Body of pancreas (tissue), 4 donors: ENCODE results near the gene CELF1. TPM values are rescaled to one million over a fixed set of nuclear protein-coding genes. Genes with fewer than 3 reads are reported as not detected.

Experiments
- ATAC-seq: fragments of 150-250 bp; one replicate; pipeline ENCODE4 v1.9.1; 2016
- DNase-seq, 4 donors: peaks; one replicate each; pipeline ENCODE4 v3.0.0-alpha.2; 2019
- H3K27ac ChIP-seq, 4 donors: fragments of 200-600 bp; sonication (generic); 1 replicate in 3 of 4; 2 replicates in 1 of 4; pipeline versions ENCODE4 v1.5.1 to v1.6.1; 2016 to 2019; ENCODE audit warnings: mild to moderate bottlenecking in 1 of 4, mixed read lengths in 1 of 4, moderate library complexity in 1 of 4
- H3K27me3 ChIP-seq, 2 donors: fragments of 200-600 bp; sonication (generic); one replicate each; pipeline ENCODE4 v1.6.0; 2016; ENCODE audit warnings: mild to moderate bottlenecking in 1 of 2
- H3K36me3 ChIP-seq, 2 donors: fragments of 200-600 bp; sonication (generic); replicated peaks in 1 of 2; 2 replicates each; pipeline ENCODE4 v1.5.1; 2016; ENCODE audit warnings: low read depth in 2 of 2; ENCODE audit not compliant: insufficient read depth in 1 of 2
- H3K4me1 ChIP-seq: fragments of 200-600 bp; sonication (generic); one replicate; pipeline ENCODE4 v1.6.0; 2016
- H3K4me3 ChIP-seq, 2 donors: fragments of 200-600 bp; sonication (generic); 1 replicate in 1 of 2; 2 replicates in 1 of 2; pipeline ENCODE4 v1.5.1; 2016 to 2019
- H3K9me3 ChIP-seq, 3 donors: fragments of 200-600 bp; sonication (generic); 1 replicate in 2 of 3; 2 replicates in 1 of 3; pipeline ENCODE4 v1.5.1; 2016
- CTCF ChIP-seq, 7 experiments: fragments of 450-650 bp in 4 of 7; fragments of 200-600 bp in 3 of 7; sonication (generic) in 3 of 7; IDR thresholded peaks; one replicate each; pipeline ENCODE4 v1.5.1; 2016 to 2019; ENCODE audit warnings: antibody characterized with exemption in 7 of 7
- POLR2A ChIP-seq, 3 donors: fragments of 450-650 bp; IDR thresholded peaks; one replicate each; pipeline ENCODE4 v1.6.1; 2016; ENCODE audit warnings: antibody characterized with exemption in 3 of 3, mild to moderate bottlenecking in 2 of 3
- WGBS, 2 donors: methylation state at CpG; one replicate each; pipeline ENCODE4 v1.1.5; 2017; 5-methylcytosine and 5-hydroxymethylcytosine counted together
- intact Hi-C: fragments of 100-400 bp; cut with DNase I; formaldehyde crosslinking; loops from one replicate; pipeline ENCODE4 v1.15.1; 2023
- total RNA-seq, 2 donors: library from RNA; depleted of rRNA; stranded (reverse); fragments of >200 nt; gene quantifications; one replicate each; pipeline ENCODE4 v1.1.0, GENCODE V29; 2016

Gene CELF1
- total RNA-seq, 2 donors from 2014 or later = 56.0 to 86.0 TPM

- no peak for DNase-seq
- WGBS, 2 donors = 86 to 93% methylated on average over 8 of the region's 8 CpGs
- Histone ChIP-seq H3K27ac (peak overlapping the region in 1 of 4 donors; percentile 25), H3K9me3 (no peaks in the 10 kb centered on the region), H3K36me3 (no peaks in the 10 kb centered on the region), H3K4me3 (no peak overlapping the region), H3K4me1 (peaks cover 34% of the 10 kb centered on the region), H3K27me3 (no peaks in the 10 kb centered on the region)
- no peak for TF ChIP-seq POLR2A (IDR thresholded peaks at IDR 0.05)
- intact Hi-C loops = no loop called here
- no peak for ATAC-seq
Observed at GRCh38 chr11:47506373-47506772, 46.6 kb downstream of the CELF1 start.

- Histone ChIP-seq H3K27ac (no peak overlapping the region), H3K9me3 (no peaks in the 10 kb centered on the region), H3K4me1 (peaks cover 25% of the 10 kb centered on the region), H3K4me3 (no peak overlapping the region), H3K36me3 (no peaks in the 10 kb centered on the region), H3K27me3 (no peaks in the 10 kb centered on the region)
- intact Hi-C loops = no loop called here
- TF ChIP-seq CTCF (IDR thresholded peaks at IDR 0.05) (no peak), POLR2A (IDR thresholded peaks at IDR 0.05) (no peak)
- ATAC-seq (no peak), DNase-seq (no peak)
- WGBS, 2 donors = 78 to 91% methylated on average over 1 of the region's 1 CpG
Observed at GRCh38 chr11:47504910-47505309, 48.0 kb downstream of the CELF1 start.

- no peaks in the 10 kb centered on the region for H3K27me3 ChIP-seq
- TF ChIP-seq POLR2A (IDR thresholded peaks at IDR 0.05) (no peak), CTCF (IDR thresholded peaks at IDR 0.05) (no peak)
- peaks cover 24% of the 10 kb centered on the region for H3K4me1 ChIP-seq
- no peak overlapping the region for H3K4me3 ChIP-seq
- no peak for ATAC-seq
- no peak overlapping the region for H3K27ac ChIP-seq
- H3K36me3 ChIP-seq = no peaks in the 10 kb centered on the region
- DNase-seq = no peak
- no peaks in the 10 kb centered on the region for H3K9me3 ChIP-seq
- intact Hi-C loops = no loop called here
Observed at GRCh38 chr11:47503227-47503626, 49.7 kb downstream of the CELF1 start.

GRCh38 chr11:47502767-47503166 is 50.2 kb downstream of the CELF1 start:
- no peak overlapping the region for H3K27ac ChIP-seq
- WGBS, 2 donors = 65 to 82% methylated on average over 3 of the region's 3 CpGs
- intact Hi-C loops = no loop called here
- TF ChIP-seq POLR2A (IDR thresholded peaks at IDR 0.05) (no peak), CTCF (IDR thresholded peaks at IDR 0.05) (no peak)
- no peaks in the 10 kb centered on the region for H3K27me3 ChIP-seq
- H3K4me3 ChIP-seq = no peak overlapping the region
- H3K9me3 ChIP-seq = no peaks in the 10 kb centered on the region
- H3K36me3 ChIP-seq = no peaks in the 10 kb centered on the region
- H3K4me1 ChIP-seq = peaks cover 23% of the 10 kb centered on the region
- no peak for DNase-seq
- ATAC-seq = no peak

GRCh38 chr11:47501101-47501500 is 51.8 kb downstream of the CELF1 start:
- no peak overlapping the region for H3K4me3 ChIP-seq
- no peaks in the 10 kb centered on the region for H3K36me3 ChIP-seq
- 87 to 90% methylated on average over 5 of the region's 5 CpGs for WGBS, 2 donors
- no peaks in the 10 kb centered on the region for H3K9me3 ChIP-seq
- H3K4me1 ChIP-seq = peaks cover 17% of the 10 kb centered on the region
- TF ChIP-seq CTCF (IDR thresholded peaks at IDR 0.05) = no peak
- no peak for TF ChIP-seq POLR2A (IDR thresholded peaks at IDR 0.05)
- intact Hi-C loops = no loop called here
- no peaks in the 10 kb centered on the region for H3K27me3 ChIP-seq
- DNase-seq (no peak), ATAC-seq (no peak)
- no peak overlapping the region for H3K27ac ChIP-seq
